ENCODE data around the gene HS6ST3. TPM values are rescaled to one million over a fixed set of nuclear protein-coding genes. Genes with fewer than 3 reads are reported as not detected.

HS6ST3 gene
- total and polyA plus RNA-seq, 9 of the 15 experiments (the other 6 are each of a cell fraction or from before 2014, with no cell fraction given): not detected

GRCh38 chr13:96720446-96720845 lies 630.5 kb downstream of the HS6ST3 start (continued):
- TF ChIP-seq KDM4B (IDR thresholded peaks at IDR 0.05; ENCODE audit: borderline replicate concordance in 2 of 2, low read depth in 1 of 2) (no peak), ZNF143 (CRISPR knock-in tag; IDR thresholded peaks at IDR 0.05) (no peak), DACH1 (IDR thresholded peaks at IDR 0.05; ENCODE audit: partially characterized antibody) (no peak), POU5F1 (IDR thresholded peaks at IDR 0.05; ENCODE audit: borderline replicate concordance, low read depth, low read length, partially characterized antibody) (no peak), EP400 (IDR thresholded peaks at IDR 0.05) (no peak), PBX2 (CRISPR knock-in tag; IDR thresholded peaks at IDR 0.05; ENCODE audit: low read depth) (no peak), PBX2 (tag; conservative IDR thresholded peaks at IDR 0.05; ENCODE audit: low read depth) (no peak), ID3 (CRISPR knock-in tag; IDR thresholded peaks at IDR 0.05) (no peak), ID3 (tag; IDR thresholded peaks at IDR 0.05) (no peak)

- intact Hi-C loops (cut with micrococcal nuclease) (no loop called here), in situ Hi-C loops (cut with MboI) (no loop called here)
- POLR2A ChIA-PET: no interaction called here
- FAIRE-seq (no peak), ATAC-seq (no peak), DNase-seq (ENCODE audit: extremely low read depth in 1 of 4, low spot score in 3 of 4) (no peak)
- CTCF ChIA-PET (ENCODE audit: low intra/inter-chr PET ratio): no interaction called here
- Histone ChIP-seq H3K79me2 (ENCODE audit: control insufficient read depth, insufficient read depth, low read length) (no peaks in the 10 kb centered on the region), H3K9ac (ENCODE audit: insufficient read depth in 1 of 2, low read depth in 2 of 2, low read length in 2 of 2) (no peak overlapping the region), H3K9me1 (ENCODE audit: control insufficient read depth, insufficient read depth, low read length) (no peaks in the 10 kb centered on the region), H2AFZ (ENCODE audit: low read depth, low read length) (no peak overlapping the region), H3K4me3 (no peak overlapping the region), H4K20me1 (replicated peaks; ENCODE audit: control insufficient read depth, insufficient read depth, low read length) (no peaks in the 10 kb centered on the region), H3K4me2 (ENCODE audit: insufficient read depth, low read length) (no peak overlapping the region), H3K27me3 (ENCODE audit: control insufficient read depth in 2 of 2, insufficient read depth in 2 of 2, low read length in 2 of 2) (no peaks in the 10 kb centered on the region), H3K4me1 (replicated peaks in 1 of 2; ENCODE audit: control insufficient read depth in 2 of 2, insufficient read depth in 2 of 2, low read length in 2 of 2) (no peaks in the 10 kb centered on the region), H3K9me3 (replicated peaks; ENCODE audit: control insufficient read depth, insufficient read depth, low read depth, low read length) (no peaks in the 10 kb centered on the region), H3K36me3 (ENCODE audit: control insufficient read depth, insufficient read depth, low read length) (no peaks in the 10 kb centered on the region), H3K27ac (ENCODE audit: extremely low read depth, low read depth, low read length) (no peak overlapping the region)
- no TSS peak for BruUV-seq (replicated peaks)
- TF ChIP-seq ID3 (CRISPR knock-in tag; IDR thresholded peaks at IDR 0.05) (no peak), ID3 (tag; IDR thresholded peaks at IDR 0.05) (no peak), RFX1 (IDR thresholded peaks at IDR 0.05) (no peak), GTF2B (IDR thresholded peaks at IDR 0.05; ENCODE audit: extremely low read depth, insufficient read length) (no peak), KDM1A (IDR thresholded peaks at IDR 0.05) (no peak), CHD1 (IDR thresholded peaks at IDR 0.05; ENCODE audit: low read length) (no peak), ZHX1 (conservative IDR thresholded peaks at IDR 0.05; ENCODE audit: low read length) (no peak), FUS (optimal IDR thresholded peaks at IDR 0.05; ENCODE audit: low read depth, low read length) (no peak)
These were observed 636.7 kb downstream of the HS6ST3 start for GRCh38 chr13:96726651-96727050.
